HepG2 (cell line): Measurements from ENCODE around the gene ATP2C2. TPM values are rescaled to one million over a fixed set of nuclear protein-coding genes. Genes with fewer than 3 reads are reported as not detected.

ENCODE experiments used
- KLF11 ChIP-seq: IDR thresholded peaks from 2 replicates; pipeline ENCODE4 v1.6.1; 2016; ENCODE audit warnings: missing compliant biosample characterization
- MAFF ChIP-seq: IDR thresholded peaks from 2 replicates; pipeline ENCODE4 v1.6.1; 2011; ENCODE audit warnings: low read depth, low read length, improper control_type of control experiment
- MLXIP ChIP-seq: sonication (generic); formaldehyde crosslinking; IDR thresholded peaks from 2 replicates; pipeline ENCODE4 v1.9.0; 2021; ENCODE audit warnings: missing genetic modification reagents, borderline replicate concordance
- PRMT3 ChIP-seq: sonication (generic); formaldehyde crosslinking; IDR thresholded peaks from 2 replicates; pipeline ENCODE4 v1.8.1; 2022; ENCODE audit warnings: low read depth, mild to moderate bottlenecking, moderate library complexity, missing genetic modification reagents, borderline replicate concordance
- PRPF4 ChIP-seq: fragments of 200-400 bp; formaldehyde crosslinking; IDR thresholded peaks from 2 replicates; pipeline ENCODE4 v1.6.1; 2016; ENCODE audit warnings: low read length, low read depth; ENCODE audit not compliant: poor library complexity, severe bottlenecking
- RELA ChIP-seq: sonication (generic); formaldehyde crosslinking; IDR thresholded peaks from 2 replicates; pipeline ENCODE4 v1.4.0; 2020; ENCODE audit warnings: missing genetic modification reagents
- SP1 ChIP-seq, 2 experiments: fragments of 450-650 bp in 1 of 2; sonication (generic) in 1 of 2; formaldehyde crosslinking in 1 of 2; IDR thresholded peaks; 2 replicates each; pipeline versions ENCODE4 v1.4.0 to v1.6.1; 2016 to 2020; ENCODE audit warnings: missing genetic modification reagents in 1 of 2
- SRY ChIP-seq: sonication (generic); formaldehyde crosslinking; IDR thresholded peaks from 2 replicates; pipeline ENCODE4 v1.8.0; 2022; ENCODE audit warnings: mild to moderate bottlenecking, missing genetic modification reagents
- ZNF3 ChIP-seq: IDR thresholded peaks from 2 replicates; pipeline ENCODE4 v1.7.0; 2017; ENCODE audit warnings: inconsistent platforms
- ZNF720 ChIP-seq: sonication (generic); formaldehyde crosslinking; IDR thresholded peaks from 2 replicates; pipeline ENCODE4 v1.4.0; 2020; ENCODE audit warnings: missing genetic modification reagents
- ZNF766 ChIP-seq: sonication (generic); formaldehyde crosslinking; IDR thresholded peaks from 2 replicates; pipeline ENCODE4 v1.5.0; 2020; ENCODE audit warnings: missing genetic modification reagents, borderline replicate concordance
- polyA plus RNA-seq, 8 experiments: library from polyadenylated mRNA; depleted of rRNA in 3 of 8; stranded (reverse) in 7 of 8; unstranded in 1 of 8; fragments of >200 nt; fragmentation: Illumina TruSeq in 4 of 8; extraction: Trizol in 4 of 8; gene quantifications; 2 replicates each; pipeline versions ENCODE4 v1.2.1 to v1.2.3, GENCODE V29; 2011 to 2016; ENCODE audit warnings: low read depth in 4 of 8, missing spikeins in 1 of 8, mixed read lengths in 1 of 8; ENCODE audit not compliant: insufficient read depth in 1 of 8
- total RNA-seq, 5 experiments: library from RNA; depleted of rRNA; stranded (reverse); fragments of >200 nt; fragmentation: Illumina TruSeq; extraction: Trizol; gene quantifications; 2 replicates each; pipeline ENCODE4 v1.2.3, GENCODE V29; 2016; ENCODE audit warnings: low read depth in 1 of 5
- TF ChIP-seq, protein P1 (sequence below): sonication (generic); formaldehyde crosslinking; IDR thresholded peaks from 2 replicates; pipeline ENCODE4 v1.8.0; 2022; ENCODE audit warnings: missing genetic modification reagents, low read depth, mild to moderate bottlenecking, borderline replicate concordance
- TF ChIP-seq, protein P2 (sequence below): IDR thresholded peaks from 2 replicates; pipeline ENCODE4 v1.6.1; 2016; ENCODE audit warnings: low read depth, control low read depth
- TF ChIP-seq, protein P3 (sequence below): IDR thresholded peaks from 2 replicates; pipeline ENCODE4 v1.6.1; 2016; ENCODE audit warnings: control low read depth
- TF ChIP-seq, protein P4 (sequence below): sonication (generic); formaldehyde crosslinking; IDR thresholded peaks from 2 replicates; pipeline ENCODE4 v1.4.0; 2020; ENCODE audit warnings: missing genetic modification reagents

The ATP2C2 gene
- total and polyA plus RNA-seq, 2 of the 13 experiments (the other 11 are each of a cell fraction or from before 2014, with no cell fraction given), result 0.07 TPM; not detected in 1

- no peak for TF ChIP-seq SP1 (IDR thresholded peaks at IDR 0.05)
- TF ChIP-seq SP1 (CRISPR knock-in tag; IDR thresholded peaks at IDR 0.05), result no peak
- 0 out of 2 replicates have a peak, but pooled peaks have one; percentile 76 for TF ChIP-seq SRY (CRISPR knock-in tag)
- TF ChIP-seq KLF11 (CRISPR knock-in tag), result no peak
- TF ChIP-seq, protein P1, sequence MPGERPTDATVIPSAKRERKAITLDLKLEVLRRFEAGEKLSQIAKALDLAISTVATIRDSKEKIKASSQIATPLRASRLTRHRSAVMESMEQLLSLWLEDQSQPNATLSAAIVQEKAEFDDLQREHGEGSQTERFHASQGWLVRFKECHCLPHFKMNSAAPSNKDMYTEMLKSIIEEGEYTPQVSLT (CRISPR knock-in tag), result 0 out of 2 replicates have a peak, but pooled peaks have one; percentile 37
- TF ChIP-seq PRPF4, result no peak
- peak; percentile 64 for TF ChIP-seq MAFF
- TF ChIP-seq, protein P2, sequence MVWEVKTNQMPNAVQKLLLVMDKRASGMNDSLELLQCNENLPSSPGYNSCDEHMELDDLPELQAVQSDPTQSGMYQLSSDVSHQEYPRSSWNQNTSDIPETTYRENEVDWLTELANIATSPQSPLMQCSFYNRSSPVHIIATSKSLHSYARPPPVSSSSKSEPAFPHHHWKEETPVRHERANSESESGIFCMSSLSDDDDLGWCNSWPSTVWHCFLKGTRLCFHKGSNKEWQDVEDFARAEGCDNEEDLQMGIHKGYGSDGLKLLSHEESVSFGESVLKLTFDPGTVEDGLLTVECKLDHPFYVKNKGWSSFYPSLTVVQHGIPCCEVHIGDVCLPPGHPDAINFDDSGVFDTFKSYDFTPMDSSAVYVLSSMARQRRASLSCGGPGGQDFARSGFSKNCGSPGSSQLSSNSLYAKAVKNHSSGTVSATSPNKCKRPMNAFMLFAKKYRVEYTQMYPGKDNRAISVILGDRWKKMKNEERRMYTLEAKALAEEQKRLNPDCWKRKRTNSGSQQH (CRISPR knock-in tag), result 0 out of 2 replicates have a peak, but pooled peaks have one; percentile 27
- TF ChIP-seq, protein P3, sequence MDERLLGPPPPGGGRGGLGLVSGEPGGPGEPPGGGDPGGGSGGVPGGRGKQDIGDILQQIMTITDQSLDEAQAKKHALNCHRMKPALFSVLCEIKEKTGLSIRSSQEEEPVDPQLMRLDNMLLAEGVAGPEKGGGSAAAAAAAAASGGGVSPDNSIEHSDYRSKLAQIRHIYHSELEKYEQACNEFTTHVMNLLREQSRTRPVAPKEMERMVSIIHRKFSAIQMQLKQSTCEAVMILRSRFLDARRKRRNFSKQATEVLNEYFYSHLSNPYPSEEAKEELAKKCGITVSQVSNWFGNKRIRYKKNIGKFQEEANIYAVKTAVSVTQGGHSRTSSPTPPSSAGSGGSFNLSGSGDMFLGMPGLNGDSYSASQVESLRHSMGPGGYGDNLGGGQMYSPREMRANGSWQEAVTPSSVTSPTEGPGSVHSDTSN, result no peak
- no peak; the same call in 1 of the 2 replicates for TF ChIP-seq ZNF766
- TF ChIP-seq PRMT3 (CRISPR knock-in tag), result no peak
- TF ChIP-seq RELA, result no peak
- TF ChIP-seq MLXIP (CRISPR knock-in tag), result peak; percentile 98
- TF ChIP-seq, protein P4, sequence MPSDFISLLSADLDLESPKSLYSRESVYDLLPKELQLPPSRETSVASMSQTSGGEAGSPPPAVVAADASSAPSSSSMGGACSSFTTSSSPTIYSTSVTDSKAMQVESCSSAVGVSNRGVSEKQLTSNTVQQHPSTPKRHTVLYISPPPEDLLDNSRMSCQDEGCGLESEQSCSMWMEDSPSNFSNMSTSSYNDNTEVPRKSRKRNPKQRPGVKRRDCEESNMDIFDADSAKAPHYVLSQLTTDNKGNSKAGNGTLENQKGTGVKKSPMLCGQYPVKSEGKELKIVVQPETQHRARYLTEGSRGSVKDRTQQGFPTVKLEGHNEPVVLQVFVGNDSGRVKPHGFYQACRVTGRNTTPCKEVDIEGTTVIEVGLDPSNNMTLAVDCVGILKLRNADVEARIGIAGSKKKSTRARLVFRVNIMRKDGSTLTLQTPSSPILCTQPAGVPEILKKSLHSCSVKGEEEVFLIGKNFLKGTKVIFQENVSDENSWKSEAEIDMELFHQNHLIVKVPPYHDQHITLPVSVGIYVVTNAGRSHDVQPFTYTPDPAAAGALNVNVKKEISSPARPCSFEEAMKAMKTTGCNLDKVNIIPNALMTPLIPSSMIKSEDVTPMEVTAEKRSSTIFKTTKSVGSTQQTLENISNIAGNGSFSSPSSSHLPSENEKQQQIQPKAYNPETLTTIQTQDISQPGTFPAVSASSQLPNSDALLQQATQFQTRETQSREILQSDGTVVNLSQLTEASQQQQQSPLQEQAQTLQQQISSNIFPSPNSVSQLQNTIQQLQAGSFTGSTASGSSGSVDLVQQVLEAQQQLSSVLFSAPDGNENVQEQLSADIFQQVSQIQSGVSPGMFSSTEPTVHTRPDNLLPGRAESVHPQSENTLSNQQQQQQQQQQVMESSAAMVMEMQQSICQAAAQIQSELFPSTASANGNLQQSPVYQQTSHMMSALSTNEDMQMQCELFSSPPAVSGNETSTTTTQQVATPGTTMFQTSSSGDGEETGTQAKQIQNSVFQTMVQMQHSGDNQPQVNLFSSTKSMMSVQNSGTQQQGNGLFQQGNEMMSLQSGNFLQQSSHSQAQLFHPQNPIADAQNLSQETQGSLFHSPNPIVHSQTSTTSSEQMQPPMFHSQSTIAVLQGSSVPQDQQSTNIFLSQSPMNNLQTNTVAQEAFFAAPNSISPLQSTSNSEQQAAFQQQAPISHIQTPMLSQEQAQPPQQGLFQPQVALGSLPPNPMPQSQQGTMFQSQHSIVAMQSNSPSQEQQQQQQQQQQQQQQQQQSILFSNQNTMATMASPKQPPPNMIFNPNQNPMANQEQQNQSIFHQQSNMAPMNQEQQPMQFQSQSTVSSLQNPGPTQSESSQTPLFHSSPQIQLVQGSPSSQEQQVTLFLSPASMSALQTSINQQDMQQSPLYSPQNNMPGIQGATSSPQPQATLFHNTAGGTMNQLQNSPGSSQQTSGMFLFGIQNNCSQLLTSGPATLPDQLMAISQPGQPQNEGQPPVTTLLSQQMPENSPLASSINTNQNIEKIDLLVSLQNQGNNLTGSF (CRISPR knock-in tag), result no peak
- no peak for TF ChIP-seq ZNF720 (CRISPR knock-in tag)
- no peak for TF ChIP-seq ZNF3 (CRISPR knock-in tag)
- TF ChIP-seq, all 625 proteins: peak for 254
Measured at GRCh38 chr16:84414789-84415326, 46.5 kb downstream of the ATP2C2 start (continued).
